ENCODE measurements around the gene TMEM43.

- TF ChIP-seq POLR2A (IDR thresholded peaks at IDR 0.05; ENCODE audit: insufficient read depth in 1 of 2, low read depth in 2 of 2, low read length in 2 of 2) = no peak
- TF ChIP-seq ETV6 (CRISPR knock-in tag; conservative IDR thresholded peaks at IDR 0.05) = no peak
- TF ChIP-seq MAFK (conservative IDR thresholded peaks at IDR 0.05 in 1 of 2, IDR thresholded peaks at IDR 0.05 in 1 of 2; ENCODE audit: low read length in 2 of 2) = no peak
- TF ChIP-seq NRL (CRISPR knock-in tag; IDR thresholded peaks at IDR 0.05; ENCODE audit: borderline replicate concordance) = no peak
- no peak for TF ChIP-seq HNRNPLL (IDR thresholded peaks at IDR 0.05; ENCODE audit: low read depth, low read length, poor library complexity, severe bottlenecking)
- TF ChIP-seq JUNB (CRISPR knock-in tag; IDR thresholded peaks at IDR 0.05; ENCODE audit: borderline replicate concordance) = no peak
- TF ChIP-seq MYC (CRISPR knock-in tag; IDR thresholded peaks at IDR 0.05; ENCODE audit: borderline replicate concordance) = no peak
- no peak for TF ChIP-seq ZBTB49 (CRISPR knock-in tag; IDR thresholded peaks at IDR 0.05; ENCODE audit: borderline replicate concordance)
These were observed 42.2 kb downstream of the TMEM43 start for GRCh38 chr3:14166877-14167603.
